Measurements from ENCODE around the gene SLC36A3. TPM values are rescaled to one million over a fixed set of nuclear protein-coding genes. Genes with fewer than 3 reads are reported as not detected.

Gene SLC36A3
- total and polyA plus RNA-seq, 2 of the 8 experiments (the other 6 are each of a cell fraction or from before 2014, with no cell fraction given): not detected

- TF ChIP-seq TAF7 (optimal IDR thresholded peaks at IDR 0.05; ENCODE audit: borderline replicate concordance, low read depth, low read length) (no peak), SAP30 (IDR thresholded peaks at IDR 0.05; ENCODE audit: insufficient read depth, insufficient replicate concordance, low read length) (no peak), RBBP5 (IDR thresholded peaks at IDR 0.05; ENCODE audit: borderline replicate concordance, low read depth, low read length) (no peak), CBX5 (IDR thresholded peaks at IDR 0.05; ENCODE audit: low read depth, low read length) (no peak), ATF2 (IDR thresholded peaks at IDR 0.05; ENCODE audit: low read length) (no peak), EZH2 (IDR thresholded peaks at IDR 0.05; ENCODE audit: low read depth, low read length, severe bottlenecking) (no peak), KDM4A (IDR thresholded peaks at IDR 0.05; ENCODE audit: low read depth, low read length, severe bottlenecking) (no peak)
These were observed 65.2 kb downstream of the SLC36A3 start (continued) for GRCh38 chr5:151238303-151238741.

Measured in H1 (cell line).